Activated CD8-positive, alpha-beta memory T cell treated with anti-CD3 and anti-CD28 coated beads, Interleukin-2, amount 50 U/mL, for 1 hour (primary cell): ENCODE measurements around the gene DSG4.

Source experiments
- DNase-seq: peaks from one replicate; pipeline ENCODE4 v3.0.0-alpha.2; 2020; ENCODE audit errors: extremely low read depth

DSG4 gene

GRCh38 chr18:31450409-31450808 lies 73.8 kb downstream of the DSG4 start:
- DNase-seq = no peak

GRCh38 chr18:31451625-31452024 lies 75.0 kb downstream of the DSG4 start:
- DNase-seq = no peak

GRCh38 chr18:31454066-31454708 lies 77.6 kb downstream of the DSG4 start:
- no peak for DNase-seq
